BJ (cell line): ENCODE results near the gene RLN1. TPM values are rescaled to one million over a fixed set of nuclear protein-coding genes. Genes with fewer than 3 reads are reported as not detected.

Source experiments
- CTCF ChIA-PET: fragments of 350-600 bp; formaldehyde crosslinking; extraction: SDS; loops from one replicate; lab custom pipeline; 2021; ENCODE audit warnings: antibody characterized with exemption, inconsistent platforms; lab: Yijun Ruan, JAX
- POLR2A ChIA-PET: fragments of 300-600 bp; sonication (Branson Sonifier 250); formaldehyde crosslinking; extraction: SDS; loops from one replicate; lab custom pipeline; 2021; ENCODE audit warnings: antibody characterized with exemption; lab: Charles Lee
- DNase-seq: peaks from one replicate; pipeline ENCODE4 v3.0.0-alpha.2; 2011; ENCODE audit warnings: low read depth
- H3K27me3 ChIP-seq: 2 replicates; pipeline ENCODE4 v1.6.0; 2011; ENCODE audit warnings: low read length; ENCODE audit not compliant: control insufficient read depth, insufficient read depth
- H3K36me3 ChIP-seq: 2 replicates; pipeline ENCODE4 v1.5.1; 2011; ENCODE audit warnings: low read length; ENCODE audit not compliant: control insufficient read depth, insufficient read depth
- H3K4me3 ChIP-seq: 2 replicates; pipeline ENCODE4 v1.5.1; 2011; ENCODE audit warnings: low read depth, mild to moderate bottlenecking, control low read depth, low read length
- polyA plus RNA-seq: library from polyadenylated mRNA; depleted of rRNA; stranded (reverse); fragments of >200 nt; gene quantifications from 2 replicates; pipeline ENCODE4 v1.2.3, GENCODE V29; 2011
- TF ChIP-seq, protein P1 (sequence below): IDR thresholded peaks from 2 replicates; pipeline ENCODE4 v1.5.1; 2011; ENCODE audit warnings: low read depth, mild to moderate bottlenecking, control low read depth, inconsistent platforms, low read length, moderate library complexity; ENCODE audit not compliant: insufficient read depth

The RLN1 gene
- polyA plus RNA-seq, 1 experiment = not detected

GRCh38 chr9:5375790-5376477 lies 36.3 kb upstream of the RLN1 start:
- DNase-seq = no peak
- ChIA-PET CTCF (no interaction called here), POLR2A (no interaction called here)
- Histone ChIP-seq H3K27me3 (no peaks in the 10 kb centered on the region), H3K4me3 (no peak overlapping the region), H3K36me3 (no peaks in the 10 kb centered on the region)
- TF ChIP-seq, protein P1, sequence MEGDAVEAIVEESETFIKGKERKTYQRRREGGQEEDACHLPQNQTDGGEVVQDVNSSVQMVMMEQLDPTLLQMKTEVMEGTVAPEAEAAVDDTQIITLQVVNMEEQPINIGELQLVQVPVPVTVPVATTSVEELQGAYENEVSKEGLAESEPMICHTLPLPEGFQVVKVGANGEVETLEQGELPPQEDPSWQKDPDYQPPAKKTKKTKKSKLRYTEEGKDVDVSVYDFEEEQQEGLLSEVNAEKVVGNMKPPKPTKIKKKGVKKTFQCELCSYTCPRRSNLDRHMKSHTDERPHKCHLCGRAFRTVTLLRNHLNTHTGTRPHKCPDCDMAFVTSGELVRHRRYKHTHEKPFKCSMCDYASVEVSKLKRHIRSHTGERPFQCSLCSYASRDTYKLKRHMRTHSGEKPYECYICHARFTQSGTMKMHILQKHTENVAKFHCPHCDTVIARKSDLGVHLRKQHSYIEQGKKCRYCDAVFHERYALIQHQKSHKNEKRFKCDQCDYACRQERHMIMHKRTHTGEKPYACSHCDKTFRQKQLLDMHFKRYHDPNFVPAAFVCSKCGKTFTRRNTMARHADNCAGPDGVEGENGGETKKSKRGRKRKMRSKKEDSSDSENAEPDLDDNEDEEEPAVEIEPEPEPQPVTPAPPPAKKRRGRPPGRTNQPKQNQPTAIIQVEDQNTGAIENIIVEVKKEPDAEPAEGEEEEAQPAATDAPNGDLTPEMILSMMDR = no peak

GRCh38 chr9:5375091-5375490 lies 35.4 kb upstream of the RLN1 start:
- Histone ChIP-seq H3K36me3 (no peaks in the 10 kb centered on the region), H3K27me3 (no peaks in the 10 kb centered on the region), H3K4me3 (no peak overlapping the region)
- ChIA-PET POLR2A (no interaction called here), CTCF (no interaction called here)
- DNase-seq = no peak
- TF ChIP-seq, protein P1 = no peak

DNA sequence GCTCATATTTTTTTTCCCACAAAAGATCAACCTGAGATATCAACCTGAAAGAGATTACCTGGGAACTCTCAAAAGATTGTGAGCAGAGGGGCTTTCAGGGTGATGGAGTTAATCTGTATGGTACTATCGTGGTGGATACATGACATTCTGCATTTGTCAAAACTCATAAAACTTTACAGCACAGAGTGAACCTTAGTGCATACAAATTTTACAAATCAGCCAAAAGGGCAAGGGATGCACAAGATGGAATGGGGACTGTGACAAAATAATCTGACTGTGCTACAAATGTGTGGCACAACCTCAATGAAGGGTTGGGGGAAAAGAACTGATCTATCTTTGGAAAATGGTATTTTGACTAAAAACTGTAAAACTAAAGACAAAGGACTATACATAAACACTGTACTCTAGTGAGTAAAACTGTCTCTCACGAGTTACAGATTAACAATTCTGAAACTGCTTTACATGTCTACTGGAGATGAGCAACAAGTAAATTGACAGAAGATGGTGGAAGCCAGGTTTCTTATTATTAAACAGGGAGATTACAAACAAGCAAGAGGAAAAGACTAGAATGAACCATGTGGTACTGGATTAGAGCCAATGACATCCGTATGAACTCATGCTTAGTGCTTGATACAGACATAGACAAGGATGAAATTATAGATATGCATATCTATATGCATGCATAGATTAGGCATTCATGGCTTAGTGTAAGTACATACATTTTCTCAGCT lies 24.8 kb upstream of the RLN1 start:
- Histone ChIP-seq H3K36me3 (no peaks in the 10 kb centered on the region), H3K4me3 (no peak overlapping the region), H3K27me3 (no peaks in the 10 kb centered on the region)
- DNase-seq = no peak
- CTCF ChIA-PET = interaction anchor here (1.2 kb wide), 1 partner anchor 28 kb away, joined by 3 read pairs; no protein-coding TSS in a partner anchor
- POLR2A ChIA-PET = no interaction called here
- TF ChIP-seq, protein P1 = no peak

DNA sequence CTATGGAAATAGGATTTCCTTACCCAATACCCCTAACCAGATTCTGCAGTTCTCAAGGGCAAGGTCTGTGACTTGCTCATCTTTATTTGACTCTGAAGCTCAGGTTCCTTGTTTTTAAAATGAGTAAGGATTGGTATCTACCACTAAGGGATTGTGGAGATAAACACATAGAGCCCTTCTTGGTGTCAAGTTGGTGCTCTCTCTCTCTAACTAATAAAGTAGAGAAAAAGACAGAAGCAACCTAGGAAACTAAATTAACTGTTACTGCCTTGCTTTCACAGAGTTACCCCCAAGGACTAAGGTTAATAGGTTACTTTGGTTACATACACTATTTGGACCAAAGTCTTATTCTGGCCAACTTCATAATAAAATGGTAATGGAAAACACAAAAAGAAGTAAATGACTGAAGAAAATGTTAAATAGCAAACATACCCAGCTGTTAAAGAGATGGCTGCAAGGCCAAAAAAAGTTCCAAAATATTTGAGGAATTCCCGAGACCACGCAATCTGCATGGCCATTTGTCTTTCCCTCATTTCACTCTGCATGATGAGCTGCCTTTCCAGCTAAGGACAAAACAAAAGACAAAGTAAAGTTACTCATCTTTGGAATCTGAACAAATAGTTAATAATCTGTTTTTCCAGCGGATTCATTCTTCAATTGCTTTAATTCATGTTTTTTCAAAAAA lies 21.8 kb upstream of the RLN1 start:
- TF ChIP-seq, protein P1 = no peak
- H3K4me3 ChIP-seq = no peak overlapping the region
- no peak for DNase-seq
- no peaks in the 10 kb centered on the region for H3K27me3 ChIP-seq
- ChIA-PET CTCF (no interaction called here), POLR2A (no interaction called here)
- H3K36me3 ChIP-seq = no peaks in the 10 kb centered on the region

DNA sequence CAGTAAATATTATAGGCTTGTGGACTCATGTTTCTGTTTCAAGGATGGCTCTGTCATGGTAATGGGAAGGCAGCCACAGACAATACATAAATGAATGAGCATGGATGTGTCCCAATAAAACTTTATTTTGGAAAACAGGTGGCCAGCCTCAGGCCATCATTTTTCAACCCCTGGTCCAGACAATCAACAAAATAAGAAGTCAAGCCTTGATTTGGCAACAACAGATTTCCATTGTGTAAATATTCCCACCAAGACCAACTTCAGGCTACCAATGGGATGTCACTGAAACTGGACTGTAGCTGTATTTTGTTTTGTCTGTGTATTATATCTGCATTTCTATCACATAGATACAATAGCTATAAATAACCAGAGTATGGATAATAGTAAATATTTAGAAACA lies 20.7 kb upstream of the RLN1 start:
- DNase-seq = no peak
- TF ChIP-seq, protein P1 = no peak
- CTCF ChIA-PET = interaction anchor here (1.1 kb wide), 1 partner anchor 11 kb away, joined by 3 read pairs; no protein-coding TSS in a partner anchor

More for the DNA sequence above, 20.7 kb upstream of the RLN1 start:
- H3K36me3 ChIP-seq = no peaks in the 10 kb centered on the region
- POLR2A ChIA-PET = no interaction called here
- H3K27me3 ChIP-seq = no peaks in the 10 kb centered on the region
- no peak overlapping the region for H3K4me3 ChIP-seq
